Peyer's patch (tissue), 4 donors: Measurements from ENCODE around the gene CELSR1. TPM values are rescaled to one million over a fixed set of nuclear protein-coding genes. Genes with fewer than 3 reads are reported as not detected.

ENCODE experiments used
- DNase-seq, 3 donors: peaks; one replicate each; pipeline ENCODE4 v3.0.0-alpha.2; 2017 to 2019
- H3K27ac ChIP-seq, 4 donors: fragments of 200-600 bp; sonication (generic); one replicate each; pipeline ENCODE4 v1.5.1; 2016 to 2019
- H3K27me3 ChIP-seq, 2 donors: fragments of 200-600 bp; sonication (generic); one replicate each; pipeline ENCODE4 v1.5.1; 2019
- H3K36me3 ChIP-seq, 3 donors: fragments of 200-600 bp; sonication (generic); one replicate each; pipeline ENCODE4 v1.5.1; 2016 to 2019
- H3K4me1 ChIP-seq, 4 donors: fragments of 200-600 bp; sonication (generic); one replicate each; pipeline ENCODE4 v1.5.1; 2016 to 2019
- H3K4me3 ChIP-seq, 4 donors: fragments of 200-600 bp; sonication (generic); 1 replicate in 3 of 4; 2 replicates in 1 of 4; pipeline ENCODE4 v1.5.1; 2016 to 2019; ENCODE audit warnings: mild to moderate bottlenecking in 1 of 4
- H3K9me3 ChIP-seq, 4 donors: fragments of 200-600 bp; sonication (generic); one replicate each; pipeline ENCODE4 v1.5.1; 2016 to 2019; ENCODE audit warnings: mild to moderate bottlenecking in 1 of 4
- POLR2A ChIP-seq, 2 donors: fragments of 450-650 bp; IDR thresholded peaks; one replicate each; pipeline ENCODE4 v1.5.1; 2017; ENCODE audit warnings: antibody characterized with exemption in 2 of 2, mild to moderate bottlenecking in 2 of 2, moderate library complexity in 2 of 2
- total RNA-seq, 4 donors: library from RNA; depleted of rRNA; stranded (reverse); fragments of >200 nt; gene quantifications; one replicate each; pipeline ENCODE4 v1.1.0, GENCODE V29; 2016
- TF ChIP-seq, protein P1 (sequence below), 6 experiments: fragments of 450-650 bp in 4 of 6; fragments of 200-600 bp in 2 of 6; sonication (generic) in 1 of 6; IDR thresholded peaks; one replicate each; pipeline ENCODE4 v1.5.1; 2017 to 2019; ENCODE audit warnings: antibody characterized with exemption in 6 of 6, mild to moderate bottlenecking in 3 of 6, moderate library complexity in 1 of 6

The CELSR1 gene
- total RNA-seq, 4 donors from 2014 or later: 1.1 to 22.3 (median 1.5) TPM

DNA sequence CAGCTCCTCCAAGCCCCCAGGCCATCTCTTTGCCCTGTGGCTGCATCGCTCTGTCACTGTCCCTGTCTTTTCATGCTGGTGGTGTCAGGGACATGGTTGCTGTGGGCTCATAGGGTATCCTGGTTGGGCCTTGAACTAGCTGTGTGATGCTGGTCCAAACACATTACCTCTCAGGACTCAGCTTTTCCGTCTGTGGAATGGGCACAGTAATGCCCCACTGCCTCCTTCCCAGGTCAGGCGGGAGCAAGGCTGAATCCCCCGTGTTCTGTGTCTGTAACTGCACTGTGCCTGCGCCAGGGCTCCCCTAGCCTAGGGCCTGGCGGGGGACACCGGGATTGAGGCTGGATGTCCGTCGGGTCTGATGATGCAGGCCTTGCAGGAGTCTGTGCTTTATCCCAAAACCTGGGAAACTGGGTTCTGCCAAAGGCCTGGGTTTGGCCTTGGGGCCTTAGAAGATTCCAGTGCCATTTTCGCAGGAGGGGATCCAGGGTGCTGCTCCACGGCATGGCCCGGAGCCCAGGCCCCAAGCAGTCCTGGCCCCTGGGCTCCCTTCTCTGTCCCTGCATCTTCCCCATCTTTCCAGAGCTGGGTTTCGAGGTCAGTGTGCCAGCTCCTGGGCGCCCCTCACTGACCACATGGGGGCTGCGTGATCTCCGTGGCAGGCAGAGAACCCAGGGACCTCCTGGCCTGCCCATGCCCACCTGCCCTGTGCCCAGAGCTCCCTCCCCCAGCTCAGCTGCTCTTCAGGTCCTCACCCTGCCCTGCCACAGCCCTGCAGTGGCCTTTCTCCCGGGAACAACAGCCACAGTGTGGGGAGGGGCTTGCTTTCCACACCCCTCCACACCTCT lies 32.7 kb upstream of the CELSR1 start:
- peaks cover 0 to 7% (median 0%) of the 10 kb centered on the region in 4 donors for H3K9me3 ChIP-seq
- no peak overlapping the region for H3K4me3 ChIP-seq
- TF ChIP-seq, protein P1, sequence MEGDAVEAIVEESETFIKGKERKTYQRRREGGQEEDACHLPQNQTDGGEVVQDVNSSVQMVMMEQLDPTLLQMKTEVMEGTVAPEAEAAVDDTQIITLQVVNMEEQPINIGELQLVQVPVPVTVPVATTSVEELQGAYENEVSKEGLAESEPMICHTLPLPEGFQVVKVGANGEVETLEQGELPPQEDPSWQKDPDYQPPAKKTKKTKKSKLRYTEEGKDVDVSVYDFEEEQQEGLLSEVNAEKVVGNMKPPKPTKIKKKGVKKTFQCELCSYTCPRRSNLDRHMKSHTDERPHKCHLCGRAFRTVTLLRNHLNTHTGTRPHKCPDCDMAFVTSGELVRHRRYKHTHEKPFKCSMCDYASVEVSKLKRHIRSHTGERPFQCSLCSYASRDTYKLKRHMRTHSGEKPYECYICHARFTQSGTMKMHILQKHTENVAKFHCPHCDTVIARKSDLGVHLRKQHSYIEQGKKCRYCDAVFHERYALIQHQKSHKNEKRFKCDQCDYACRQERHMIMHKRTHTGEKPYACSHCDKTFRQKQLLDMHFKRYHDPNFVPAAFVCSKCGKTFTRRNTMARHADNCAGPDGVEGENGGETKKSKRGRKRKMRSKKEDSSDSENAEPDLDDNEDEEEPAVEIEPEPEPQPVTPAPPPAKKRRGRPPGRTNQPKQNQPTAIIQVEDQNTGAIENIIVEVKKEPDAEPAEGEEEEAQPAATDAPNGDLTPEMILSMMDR (IDR thresholded peaks at IDR 0.05): no peak
- TF ChIP-seq POLR2A (IDR thresholded peaks at IDR 0.05): no peak
- peaks cover 0 to 8% (median 0%) of the 10 kb centered on the region in 4 donors for H3K4me1 ChIP-seq
- no peak overlapping the region for H3K27ac ChIP-seq
- DNase-seq: peak in 2 of 3 donors; percentile 37 to 39
- H3K27me3 ChIP-seq: no peaks in the 10 kb centered on the region
- no peaks in the 10 kb centered on the region for H3K36me3 ChIP-seq

DNA sequence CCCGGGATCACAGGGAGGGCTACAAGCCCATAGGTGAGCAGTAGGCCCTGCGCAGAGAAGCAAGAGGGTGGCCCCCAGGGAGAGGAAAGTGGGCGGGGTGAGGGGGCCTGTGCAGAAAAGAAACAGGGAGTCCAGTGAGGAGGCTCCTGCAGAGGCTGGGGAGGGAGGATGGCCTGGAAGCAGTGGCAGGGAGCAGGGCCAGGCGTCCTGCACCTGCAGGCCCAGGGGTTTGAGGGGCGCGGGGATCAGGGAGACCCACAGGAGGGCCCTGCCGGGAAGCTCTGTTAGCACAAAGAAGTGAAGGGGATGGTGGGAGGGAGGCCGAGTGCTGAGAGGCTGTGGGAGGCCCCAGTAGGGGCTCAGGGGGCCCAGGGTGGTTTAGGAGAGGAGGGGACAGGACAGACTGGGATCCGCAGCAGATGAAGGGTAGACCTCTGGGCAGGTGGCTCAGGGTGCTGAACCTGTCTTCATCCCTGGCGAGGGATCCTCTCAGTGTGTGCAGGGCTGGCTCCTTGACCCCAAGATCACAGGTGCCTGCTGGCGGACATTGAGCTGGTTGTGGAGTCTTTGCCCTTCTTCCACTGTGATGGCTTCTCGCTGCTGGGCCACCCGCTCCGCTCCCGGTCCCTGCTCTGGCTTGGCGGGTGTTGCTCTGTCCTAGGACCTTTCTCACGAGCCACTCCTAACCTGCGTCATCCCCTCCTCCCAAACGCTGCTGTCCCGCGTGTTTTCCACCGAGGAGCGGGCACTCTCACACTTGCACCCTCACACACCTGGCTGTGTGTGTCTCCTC lies 31.8 kb upstream of the CELSR1 start:
- TF ChIP-seq, protein P1 (IDR thresholded peaks at IDR 0.05): no peak
- no peak for TF ChIP-seq POLR2A (IDR thresholded peaks at IDR 0.05)
- Histone ChIP-seq H3K36me3 (no peaks in the 10 kb centered on the region), H3K27ac (no peak overlapping the region), H3K4me1 (peaks cover 0 to 10% (median under 1%) of the 10 kb centered on the region in 4 donors), H3K9me3 (peaks cover 0 to 7% (median 0%) of the 10 kb centered on the region in 4 donors), H3K4me3 (no peak overlapping the region), H3K27me3 (no peaks in the 10 kb centered on the region)
- peak in 2 of 3 donors; percentile 44 to 48 for DNase-seq

DNA sequence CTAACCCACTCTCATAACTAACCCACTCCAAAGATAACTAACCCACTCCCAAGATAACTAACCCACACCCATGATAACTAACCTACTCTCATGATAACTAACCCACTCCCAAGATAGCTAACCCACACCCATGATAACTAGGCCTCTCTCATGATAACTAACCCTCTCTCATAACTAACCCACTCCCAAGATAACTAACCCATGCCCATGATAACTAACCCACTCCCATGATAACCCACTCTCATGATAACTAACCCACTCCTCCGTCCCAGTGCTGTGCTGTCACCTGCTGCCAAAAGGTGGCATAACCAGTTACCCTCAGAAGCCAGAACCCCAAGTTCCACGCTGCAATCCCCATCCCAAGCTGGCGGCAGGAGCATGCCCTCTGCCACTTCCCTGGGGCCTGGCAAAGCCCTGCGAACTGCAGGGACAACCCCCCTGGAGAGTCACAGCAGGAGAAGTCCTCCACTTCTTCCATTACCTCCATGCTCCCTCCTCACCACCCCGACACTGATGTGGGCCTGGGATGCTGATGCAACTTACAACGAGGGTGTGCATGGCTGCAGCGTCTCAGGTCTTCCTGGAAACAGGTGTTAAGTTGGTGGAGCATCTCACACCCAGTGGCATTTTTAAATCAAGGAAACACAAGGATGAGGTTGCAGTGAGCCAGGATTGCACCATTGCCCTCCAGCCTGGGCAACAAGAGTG lies 30.8 kb upstream of the CELSR1 start:
- H3K4me3 ChIP-seq: no peak overlapping the region
- H3K4me1 ChIP-seq: peaks cover 0 to 12% (median 7%) of the 10 kb centered on the region in 4 donors
- no peaks in the 10 kb centered on the region for H3K27me3 ChIP-seq
- TF ChIP-seq, protein P1 (IDR thresholded peaks at IDR 0.05): no peak
- TF ChIP-seq POLR2A (IDR thresholded peaks at IDR 0.05): no peak
- no peaks in the 10 kb centered on the region for H3K36me3 ChIP-seq
- peak in 1 of 3 donors; percentile 45 for DNase-seq
- H3K27ac ChIP-seq: no peak overlapping the region
- peaks cover 0 to 7% (median 0%) of the 10 kb centered on the region in 4 donors for H3K9me3 ChIP-seq

DNA sequence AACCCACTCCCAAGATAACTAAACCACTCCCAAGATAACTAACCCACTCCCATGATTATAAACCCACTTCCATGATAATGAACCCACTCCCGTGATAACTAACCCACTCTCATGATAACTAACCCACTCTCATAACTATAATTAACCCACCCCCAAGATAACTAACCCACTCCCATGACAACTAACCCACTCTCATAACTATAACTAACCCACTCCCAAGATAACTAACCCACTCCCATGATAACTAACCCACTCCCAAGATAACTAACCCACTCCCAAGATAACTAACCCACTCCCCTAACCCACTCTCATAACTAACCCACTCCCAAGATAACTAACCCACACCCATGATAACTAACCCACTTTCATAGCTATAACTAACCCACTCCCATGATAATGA lies 30.1 kb upstream of the CELSR1 start:
- no peaks in the 10 kb centered on the region for H3K27me3 ChIP-seq
- H3K9me3 ChIP-seq: peaks cover 0 to 7% (median 0%) of the 10 kb centered on the region in 4 donors
- H3K27ac ChIP-seq: no peak overlapping the region
- no peak for DNase-seq
- H3K4me3 ChIP-seq: no peak overlapping the region
- H3K4me1 ChIP-seq: peaks cover 0 to 14% (median 7%) of the 10 kb centered on the region in 4 donors
- TF ChIP-seq POLR2A (IDR thresholded peaks at IDR 0.05): no peak
- TF ChIP-seq, protein P1 (IDR thresholded peaks at IDR 0.05): no peak
- no peaks in the 10 kb centered on the region for H3K36me3 ChIP-seq

DNA sequence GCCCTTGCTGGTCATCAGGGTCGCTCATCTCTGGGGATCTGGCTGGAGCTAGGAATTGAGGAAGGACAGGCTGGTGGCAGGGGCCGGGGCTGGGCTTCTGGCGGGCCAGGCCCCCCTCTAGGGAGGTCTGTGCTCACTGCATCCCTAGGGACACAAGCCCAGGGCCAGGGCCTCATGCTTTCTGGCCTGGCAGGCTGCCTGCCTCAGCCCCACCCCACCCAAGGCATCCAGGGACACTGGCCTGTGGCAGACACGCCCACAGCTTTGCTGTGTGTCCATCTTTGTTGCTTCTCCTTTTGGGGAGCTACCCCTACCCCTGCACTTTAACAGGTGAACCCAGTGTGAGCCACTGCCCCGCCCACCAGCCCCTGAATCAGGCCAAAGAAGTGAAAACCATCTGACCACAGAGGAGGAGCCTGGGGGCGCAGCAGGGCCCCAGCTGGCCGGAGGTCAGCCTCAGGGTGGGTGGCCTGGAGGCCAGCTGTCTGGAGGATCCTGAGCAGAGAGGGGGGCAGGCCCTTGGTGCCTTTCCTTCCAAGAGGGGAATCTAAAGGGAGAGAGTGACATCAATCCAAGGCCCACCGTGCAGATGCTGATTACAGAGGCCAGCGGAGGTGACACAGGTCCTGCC lies 26.8 kb upstream of the CELSR1 start:
- TF ChIP-seq, protein P1 (IDR thresholded peaks at IDR 0.05): no peak
- TF ChIP-seq POLR2A (IDR thresholded peaks at IDR 0.05): no peak
- Histone ChIP-seq H3K9me3 (no peaks in the 10 kb centered on the region), H3K36me3 (no peaks in the 10 kb centered on the region), H3K4me3 (no peak overlapping the region), H3K27ac (peak overlapping the region; percentile 42 to 88 (median 69)), H3K4me1 (peaks cover 0 to 14% (median 7%) of the 10 kb centered on the region in 4 donors), H3K27me3 (no peaks in the 10 kb centered on the region)
- DNase-seq: peak in 2 of 3 donors; percentile 68 to 73
